K562 treated with DMSO at 1 percent for 24 hours (cell line): ENCODE data around the gene NEMP2. TPM values are rescaled to one million over a fixed set of nuclear protein-coding genes. Genes with fewer than 3 reads are reported as not detected.

Source experiments
- total RNA-seq: library from RNA; unstranded; fragments of 300-600 nt; gene quantifications from 2 replicates; pipeline ENCODE4 v1.2.3, GENCODE V29; 2022; ENCODE audit warnings: low read depth; ENCODE audit not compliant: insufficient read depth

Gene NEMP2, protein sequence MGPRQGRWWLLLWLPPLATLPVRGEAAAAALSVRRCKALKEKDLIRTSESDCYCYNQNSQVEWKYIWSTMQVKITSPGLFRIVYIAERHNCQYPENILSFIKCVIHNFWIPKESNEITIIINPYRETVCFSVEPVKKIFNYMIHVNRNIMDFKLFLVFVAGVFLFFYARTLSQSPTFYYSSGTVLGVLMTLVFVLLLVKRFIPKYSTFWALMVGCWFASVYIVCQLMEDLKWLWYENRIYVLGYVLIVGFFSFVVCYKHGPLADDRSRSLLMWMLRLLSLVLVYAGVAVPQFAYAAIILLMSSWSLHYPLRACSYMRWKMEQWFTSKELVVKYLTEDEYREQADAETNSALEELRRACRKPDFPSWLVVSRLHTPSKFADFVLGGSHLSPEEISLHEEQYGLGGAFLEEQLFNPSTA
- total RNA-seq = 1.7 and 2.2 TPM in 2 replicates

DNA sequence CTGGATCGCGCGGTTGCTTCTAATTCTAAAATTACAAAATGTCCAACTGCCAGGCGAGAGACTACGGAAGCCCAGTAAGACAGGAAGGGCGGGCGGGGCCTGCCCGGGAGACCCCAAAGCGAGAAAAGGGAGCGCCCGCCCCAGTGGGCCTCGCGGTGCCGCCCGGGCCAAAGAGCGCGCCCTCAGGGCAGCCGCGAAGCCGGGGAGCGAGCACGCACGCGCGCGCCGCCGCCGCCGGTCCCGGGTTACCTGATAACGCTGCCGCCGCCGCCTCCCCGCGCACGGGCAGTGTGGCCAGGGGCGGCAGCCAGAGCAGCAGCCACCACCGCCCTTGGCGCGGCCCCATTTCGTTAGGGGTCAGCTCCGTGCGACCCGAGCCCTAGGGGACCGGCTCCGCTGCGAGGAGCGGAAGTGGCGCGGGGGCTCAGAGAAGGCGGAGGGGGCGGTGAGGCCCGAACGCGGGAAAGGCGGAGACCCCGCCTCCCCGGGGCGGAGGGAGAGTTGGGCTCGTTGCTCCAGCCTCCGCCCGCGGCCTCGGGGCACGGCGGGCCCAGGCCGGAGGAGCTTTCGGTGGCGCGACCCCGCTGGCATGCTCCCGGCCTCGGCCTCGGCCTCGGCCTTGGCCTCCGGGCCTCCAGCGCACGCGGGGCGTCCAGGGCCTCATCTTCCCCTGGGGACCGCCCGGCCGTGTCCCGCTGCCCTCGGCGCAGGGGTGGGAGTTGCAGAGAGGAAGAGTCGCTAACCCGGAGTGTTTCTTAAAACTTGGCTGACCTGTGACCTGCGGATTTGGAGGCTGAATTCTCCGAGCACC lies at the start of gene NEMP2:
Gene NEMP2, minus strand, starts transcription at position 413 of the 811 bp plus-strand sequence. Its CDS starts 67 bp downstream, at position 346.

Other genes starting within 250 kb of the NEMP2 start
- 10.3 and 14.2 TPM in 2 replicates for gene HIBCH, start 214.9 kb downstream of the NEMP2 start, total RNA-seq
- 1.7 and 3.7 TPM in 2 replicates for gene INPP1, start 191.1 kb downstream of the NEMP2 start, total RNA-seq
- 11.9 TPM in 2 replicates for gene MFSD6, start 126.4 kb downstream of the NEMP2 start, total RNA-seq
- gene NAB1, start 114.4 kb upstream of the NEMP2 start, total RNA-seq = 10.2 and 12.2 TPM in 2 replicates